Smooth muscle cell (in vitro differentiated cells): ENCODE measurements around the gene ANKRD44. TPM values are rescaled to one million over a fixed set of nuclear protein-coding genes. Genes with fewer than 3 reads are reported as not detected.

Experiments used
- DNase-seq: peaks from one replicate; lab custom pipeline; 2025; ENCODE audit not compliant: unreplicated experiment; lab: John Stamatoyannopoulos, UW
- H2AFZ ChIP-seq: fragments of 200-600 bp; sonication (generic); 2 replicates; pipeline ENCODE4 v1.6.0; 2016; ENCODE audit warnings: antibody characterized with exemption, low read depth, mild to moderate bottlenecking
- H3F3A ChIP-seq: fragments of 200-600 bp; sonication (generic); 2 replicates; pipeline ENCODE4 v1.6.0; 2017; ENCODE audit warnings: antibody characterized with exemption, low read depth
- H3K27ac ChIP-seq: fragments of 200-600 bp; sonication (generic); 2 replicates; pipeline ENCODE4 v1.5.1; 2016; ENCODE audit warnings: low read depth, mild to moderate bottlenecking
- H3K27me3 ChIP-seq: fragments of 200-600 bp; sonication (generic); 2 replicates; pipeline ENCODE4 v1.6.1; 2016; ENCODE audit warnings: low read depth, mild to moderate bottlenecking
- H3K36me3 ChIP-seq: fragments of 200-600 bp; sonication (generic); 2 replicates; pipeline ENCODE4 v1.5.1; 2016; ENCODE audit warnings: low read depth
- H3K4me1 ChIP-seq: fragments of 200-600 bp; sonication (generic); 2 replicates; pipeline ENCODE4 v1.5.1; 2016; ENCODE audit warnings: low read depth
- H3K4me2 ChIP-seq: fragments of 200-600 bp; sonication (generic); 2 replicates; pipeline ENCODE4 v1.6.0; 2016; ENCODE audit warnings: mild to moderate bottlenecking
- H3K4me3 ChIP-seq: fragments of 200-600 bp; sonication (generic); 2 replicates; pipeline ENCODE4 v1.5.1; 2016; ENCODE audit warnings: mild to moderate bottlenecking
- H3K79me2 ChIP-seq: fragments of 200-600 bp; sonication (generic); 2 replicates; pipeline ENCODE4 v1.6.0; 2016; ENCODE audit warnings: low read depth, mild to moderate bottlenecking
- H3K9ac ChIP-seq: fragments of 200-600 bp; sonication (generic); 2 replicates; pipeline ENCODE4 v1.6.0; 2016; ENCODE audit warnings: low read depth
- H3K9me3 ChIP-seq: fragments of 200-600 bp; sonication (generic); replicated peaks from 2 replicates; pipeline ENCODE4 v1.5.1; 2016; ENCODE audit warnings: low read depth
- H4K20me1 ChIP-seq: fragments of 200-600 bp; sonication (generic); 2 replicates; pipeline ENCODE4 v1.6.0; 2016; ENCODE audit warnings: low read depth
- WGBS: methylation state at CpG from one replicate; pipeline ENCODE4 v1.1.7; 2016; ENCODE audit warnings: low lambda C conversion rate; 5-methylcytosine and 5-hydroxymethylcytosine counted together
- polyA plus RNA-seq: library from polyadenylated mRNA; unstranded; fragments of >200 nt; fragmentation: Nextera tagmentation; extraction: Ambion mirVana; gene quantifications from 2 replicates; pipeline ENCODE4 v1.2.1, GENCODE V29; 2016
- total RNA-seq: library from RNA; depleted of rRNA; stranded (reverse); fragments of >200 nt; gene quantifications from 2 replicates; pipeline ENCODE4 v1.2.3, GENCODE V29; 2014
- TF ChIP-seq, protein P1 (sequence below): fragments of 200-600 bp; sonication (generic); IDR thresholded peaks from 2 replicates; pipeline ENCODE4 v1.5.1; 2017; ENCODE audit warnings: borderline replicate concordance, mild to moderate bottlenecking, antibody characterized with exemption; ENCODE audit not compliant: insufficient read depth, poor library complexity, severe bottlenecking

Gene ANKRD44
- total and polyA plus RNA-seq, 2 experiments from 2014 or later = 3.6 to 5.5 TPM

- no peaks in the 10 kb centered on the region for H3F3A ChIP-seq
- H3K4me3 ChIP-seq = no peak overlapping the region
- H3K9me3 ChIP-seq = no peaks in the 10 kb centered on the region
- no peak overlapping the region for H3K4me2 ChIP-seq
- no peak for DNase-seq
- H3K27me3 ChIP-seq = no peaks in the 10 kb centered on the region
- no peak overlapping the region for H2AFZ ChIP-seq
- WGBS = 100% methylated on average over 3 of the region's 3 CpGs
- no peak overlapping the region for H3K27ac ChIP-seq
- no peaks in the 10 kb centered on the region for H4K20me1 ChIP-seq
- H3K9ac ChIP-seq = no peak overlapping the region
- peaks cover 16% of the 10 kb centered on the region for H3K4me1 ChIP-seq
- H3K36me3 ChIP-seq = no peaks in the 10 kb centered on the region
- TF ChIP-seq, protein P1, sequence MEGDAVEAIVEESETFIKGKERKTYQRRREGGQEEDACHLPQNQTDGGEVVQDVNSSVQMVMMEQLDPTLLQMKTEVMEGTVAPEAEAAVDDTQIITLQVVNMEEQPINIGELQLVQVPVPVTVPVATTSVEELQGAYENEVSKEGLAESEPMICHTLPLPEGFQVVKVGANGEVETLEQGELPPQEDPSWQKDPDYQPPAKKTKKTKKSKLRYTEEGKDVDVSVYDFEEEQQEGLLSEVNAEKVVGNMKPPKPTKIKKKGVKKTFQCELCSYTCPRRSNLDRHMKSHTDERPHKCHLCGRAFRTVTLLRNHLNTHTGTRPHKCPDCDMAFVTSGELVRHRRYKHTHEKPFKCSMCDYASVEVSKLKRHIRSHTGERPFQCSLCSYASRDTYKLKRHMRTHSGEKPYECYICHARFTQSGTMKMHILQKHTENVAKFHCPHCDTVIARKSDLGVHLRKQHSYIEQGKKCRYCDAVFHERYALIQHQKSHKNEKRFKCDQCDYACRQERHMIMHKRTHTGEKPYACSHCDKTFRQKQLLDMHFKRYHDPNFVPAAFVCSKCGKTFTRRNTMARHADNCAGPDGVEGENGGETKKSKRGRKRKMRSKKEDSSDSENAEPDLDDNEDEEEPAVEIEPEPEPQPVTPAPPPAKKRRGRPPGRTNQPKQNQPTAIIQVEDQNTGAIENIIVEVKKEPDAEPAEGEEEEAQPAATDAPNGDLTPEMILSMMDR = no peak
- no peaks in the 10 kb centered on the region for H3K79me2 ChIP-seq
Observed at GRCh38 chr2:197259470-197259999, 51.0 kb downstream of the ANKRD44 start.

DNA sequence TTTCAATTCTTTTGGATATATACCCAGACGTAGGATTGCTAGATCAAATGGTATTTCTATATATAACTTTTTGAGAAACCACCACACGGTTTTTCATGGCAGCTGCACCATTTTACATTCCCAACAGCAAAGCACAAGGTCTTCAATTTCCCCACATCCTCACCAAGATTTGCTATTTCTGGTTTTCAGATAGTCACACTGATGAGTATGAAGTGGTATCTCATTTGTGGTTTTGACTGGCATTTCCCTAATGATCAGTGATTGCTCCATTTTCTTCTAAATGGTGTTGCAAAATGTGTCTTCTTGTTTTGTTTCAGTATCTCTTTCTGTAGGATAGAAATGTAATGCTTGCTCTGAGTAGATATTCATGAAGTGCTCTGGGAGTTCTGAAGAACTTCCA is 52.0 kb downstream of the ANKRD44 start:
- no peaks in the 10 kb centered on the region for H3K79me2 ChIP-seq
- H3K27ac ChIP-seq = no peak overlapping the region
- H3K9ac ChIP-seq = no peak overlapping the region
- TF ChIP-seq, protein P1 = no peak
- no peak for DNase-seq
- no peaks in the 10 kb centered on the region for H3F3A ChIP-seq
- H3K4me1 ChIP-seq = peaks cover 16% of the 10 kb centered on the region
- no peaks in the 10 kb centered on the region for H3K36me3 ChIP-seq
- no peak overlapping the region for H3K4me3 ChIP-seq
- H2AFZ ChIP-seq = no peak overlapping the region
- no peaks in the 10 kb centered on the region for H4K20me1 ChIP-seq
- no peaks in the 10 kb centered on the region for H3K9me3 ChIP-seq
- H3K4me2 ChIP-seq = peak overlapping the region; percentile 18
- WGBS = 48% methylated on average over 2 of the region's 2 CpGs
- H3K27me3 ChIP-seq = no peaks in the 10 kb centered on the region

DNA sequence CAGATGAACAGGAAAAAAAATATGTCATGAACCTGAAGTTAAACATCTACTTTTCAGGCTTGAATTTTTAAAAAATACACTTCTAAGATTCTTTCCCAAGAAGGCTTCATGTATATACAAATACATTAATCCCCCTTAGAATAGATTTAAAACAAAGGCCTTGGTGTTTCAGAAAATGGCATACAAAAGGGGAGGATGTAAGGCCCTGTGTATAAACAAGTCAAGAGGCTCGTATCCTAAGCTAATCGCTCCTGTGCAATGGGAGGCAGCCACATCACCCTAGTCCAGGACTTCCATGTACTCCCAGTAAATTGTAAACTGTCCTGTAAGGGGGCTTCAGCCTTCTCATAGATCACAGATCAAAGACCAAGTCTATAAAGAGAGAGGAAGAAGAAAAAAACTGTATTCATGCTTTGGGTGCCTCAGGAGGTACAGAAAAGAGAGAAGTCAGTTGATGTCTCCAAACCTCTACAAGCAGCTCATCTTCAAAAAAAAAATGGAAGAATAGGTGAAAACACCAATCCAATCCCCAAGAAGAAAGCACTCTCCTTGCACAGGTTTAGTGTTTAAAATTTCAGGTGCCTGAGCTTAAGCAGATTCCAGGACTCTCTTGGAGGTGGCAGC is 53.9 kb downstream of the ANKRD44 start:
- TF ChIP-seq, protein P1 = no peak
- H2AFZ ChIP-seq = peak overlapping the region; percentile 87
- peaks cover 19% of the 10 kb centered on the region for H3K4me1 ChIP-seq
- H3K9ac ChIP-seq = no peak overlapping the region
- H3K4me2 ChIP-seq = no peak overlapping the region
- H4K20me1 ChIP-seq = no peaks in the 10 kb centered on the region
- no peaks in the 10 kb centered on the region for H3K27me3 ChIP-seq
- H3F3A ChIP-seq = no peaks in the 10 kb centered on the region
- H3K79me2 ChIP-seq = no peaks in the 10 kb centered on the region
- 79% methylated on average over 2 of the region's 2 CpGs for WGBS
- no peaks in the 10 kb centered on the region for H3K36me3 ChIP-seq
- DNase-seq = no peak
- no peak overlapping the region for H3K27ac ChIP-seq
- no peak overlapping the region for H3K4me3 ChIP-seq
- H3K9me3 ChIP-seq = no peaks in the 10 kb centered on the region

- Histone ChIP-seq H3K9me3 (no peaks in the 10 kb centered on the region), H3K4me3 (peak overlapping the region; percentile 12), H3K27ac (peak overlapping the region; percentile 35), H2AFZ (peak overlapping the region; percentile 87), H3K27me3 (no peaks in the 10 kb centered on the region), H3K79me2 (no peaks in the 10 kb centered on the region), H3K4me1 (peaks cover 23% of the 10 kb centered on the region), H4K20me1 (no peaks in the 10 kb centered on the region), H3K36me3 (no peaks in the 10 kb centered on the region), H3K4me2 (peak overlapping the region; percentile 68), H3K9ac (peak overlapping the region; percentile 22), H3F3A (no peaks in the 10 kb centered on the region)
- TF ChIP-seq, protein P1 = no peak
- DNase-seq = no peak
Observed at GRCh38 chr2:197256021-197256420, 54.6 kb downstream of the ANKRD44 start.
